Activated CD4-positive, alpha-beta T cell treated with anti-CD3 and anti-CD28 coated beads, Interleukin-2, amount 50 U/mL, for 16 hours (primary cell): ENCODE data around the gene COL18A1.

Experiments
- DNase-seq: peaks from one replicate; pipeline ENCODE4 v3.0.0-alpha.2; 2020

Gene COL18A1

GRCh38 chr21:45481977-45482898 lies 77.3 kb downstream of the COL18A1 start:
- no peak for DNase-seq

GRCh38 chr21:45482899-45483821 lies 78.2 kb downstream of the COL18A1 start:
- DNase-seq: peak; percentile 39

- no peak for DNase-seq
Observed at GRCh38 chr21:45484318-45484717, 79.4 kb downstream of the COL18A1 start.

DNA sequence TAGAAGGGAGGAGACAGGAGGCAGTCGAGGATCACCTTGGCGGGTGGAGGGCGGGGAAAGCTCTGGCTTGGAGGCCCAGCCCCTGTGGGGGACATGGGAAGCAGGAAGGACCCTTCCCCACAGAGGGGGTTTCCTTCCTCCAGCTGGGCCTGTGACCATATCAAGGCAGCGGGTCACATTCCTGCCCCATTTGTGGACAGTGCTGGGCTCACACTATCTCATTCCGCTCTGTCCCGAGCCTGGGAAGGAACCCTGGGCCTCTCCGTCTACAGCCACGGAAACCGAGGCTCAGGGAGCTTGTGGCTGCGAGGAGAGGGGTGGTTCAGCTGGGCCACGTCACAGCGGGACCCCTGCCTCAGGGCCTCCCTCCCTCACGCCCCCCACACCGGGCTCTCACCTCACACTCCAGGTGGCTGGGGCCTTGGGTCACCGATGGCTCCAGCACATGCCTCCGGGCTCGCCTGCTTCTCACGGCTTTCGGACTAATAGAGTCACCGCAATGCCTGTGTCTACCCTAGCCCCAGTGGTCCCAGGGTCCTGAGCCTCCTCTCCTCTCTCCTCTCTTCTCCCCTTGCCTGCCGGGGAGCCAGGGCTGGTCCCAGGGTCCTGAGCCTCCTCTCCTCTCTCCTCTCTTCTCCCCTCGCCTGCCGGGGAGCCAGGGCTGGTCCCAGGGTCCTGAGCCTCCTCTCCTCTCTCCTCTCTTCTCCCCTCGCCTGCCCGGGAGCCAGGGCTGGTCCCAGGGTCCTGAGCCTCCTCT lies 80.9 kb downstream of the COL18A1 start:
- no peak for DNase-seq

- DNase-seq: no peak
Observed at GRCh38 chr21:45486443-45487160, 81.6 kb downstream of the COL18A1 start.

GRCh38 chr21:45487161-45487806 lies 82.3 kb downstream of the COL18A1 start:
- no peak for DNase-seq

DNA sequence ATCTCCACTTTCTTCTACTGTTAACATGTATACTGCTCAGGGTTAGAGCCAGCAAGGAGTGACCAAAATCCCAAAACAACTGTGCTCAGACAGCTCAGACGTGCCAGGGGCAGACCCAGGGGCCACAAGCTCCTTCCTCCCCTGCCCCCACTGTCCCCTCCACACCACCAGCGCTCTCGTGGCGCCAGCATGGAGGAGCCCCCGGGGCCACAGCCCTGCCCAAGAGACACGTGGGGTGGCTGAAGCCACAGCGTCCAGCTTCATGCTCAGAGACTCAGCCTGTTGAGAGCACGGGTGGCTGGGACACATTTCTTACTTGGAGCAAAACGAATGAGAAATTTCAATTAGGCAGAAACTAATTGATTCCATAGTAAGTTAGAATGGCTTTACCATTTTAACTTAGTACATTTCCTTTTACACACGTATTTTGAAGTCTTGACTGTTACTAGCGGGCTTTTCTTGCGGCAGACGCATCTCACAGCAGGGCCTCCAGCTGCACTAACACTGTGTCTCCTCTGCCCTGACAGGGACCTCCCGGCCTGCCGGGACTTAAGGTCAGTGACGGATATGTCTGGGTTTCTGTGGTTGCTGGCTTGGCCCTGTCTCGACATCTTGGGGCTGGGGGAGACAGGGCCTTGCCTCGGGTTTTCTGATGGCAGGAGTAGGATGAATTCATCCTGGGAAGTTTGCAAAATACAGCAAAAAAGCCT lies 83.1 kb downstream of the COL18A1 start:
- no peak for DNase-seq

DNA sequence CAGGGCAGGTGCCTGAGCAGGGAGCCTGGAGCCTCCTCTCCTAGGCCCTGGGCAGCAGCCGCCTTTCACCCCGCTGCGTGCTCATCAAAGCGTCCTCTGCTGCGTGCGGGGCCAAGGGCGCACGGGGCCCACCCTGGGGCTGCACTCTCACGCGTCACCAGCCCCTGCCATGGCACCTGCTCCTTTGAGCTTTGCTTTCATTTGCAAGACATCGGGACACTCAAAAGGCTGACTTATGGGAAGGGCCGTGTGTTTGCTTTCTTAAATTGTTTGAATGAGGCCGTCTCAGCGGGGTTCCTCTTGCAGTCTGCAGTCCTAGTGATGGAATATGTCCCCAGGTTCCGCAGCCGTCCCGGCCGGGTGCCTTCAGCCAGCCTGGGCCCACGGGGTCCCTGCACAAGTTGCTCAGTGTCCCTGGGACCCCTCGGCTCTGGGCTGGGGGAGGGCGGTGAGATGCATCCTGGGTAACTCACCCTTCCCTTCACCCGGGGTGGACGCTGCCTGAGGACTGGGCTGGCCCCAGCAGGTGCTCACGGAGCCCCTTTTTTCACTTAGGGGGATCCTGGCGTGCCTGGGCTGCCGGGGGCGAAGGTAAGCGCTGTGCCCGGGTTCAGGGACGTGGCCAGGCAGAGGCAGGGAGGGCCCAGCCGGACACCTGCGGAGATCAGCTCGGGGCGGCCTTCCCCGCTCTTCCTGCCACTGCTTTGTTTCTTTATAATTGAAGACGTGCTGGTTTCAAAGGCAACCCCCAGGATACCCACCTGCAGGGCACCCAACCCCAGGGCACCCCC lies 84.2 kb downstream of the COL18A1 start:
- DNase-seq: no peak

DNA sequence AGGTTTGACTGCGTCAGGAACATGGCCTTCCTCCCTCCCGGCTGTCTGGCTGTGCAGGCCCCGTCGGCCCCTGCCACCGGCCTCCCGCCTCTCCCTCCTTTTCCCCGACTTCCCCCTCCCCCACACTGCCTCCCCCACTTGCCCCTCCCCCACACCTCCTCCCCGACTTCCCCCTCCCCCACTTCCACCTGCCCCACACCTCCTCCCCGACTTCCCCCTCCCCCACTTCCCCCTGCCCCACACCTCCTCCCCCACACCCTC lies 84.7 kb downstream of the COL18A1 start:
- DNase-seq: no peak

DNA sequence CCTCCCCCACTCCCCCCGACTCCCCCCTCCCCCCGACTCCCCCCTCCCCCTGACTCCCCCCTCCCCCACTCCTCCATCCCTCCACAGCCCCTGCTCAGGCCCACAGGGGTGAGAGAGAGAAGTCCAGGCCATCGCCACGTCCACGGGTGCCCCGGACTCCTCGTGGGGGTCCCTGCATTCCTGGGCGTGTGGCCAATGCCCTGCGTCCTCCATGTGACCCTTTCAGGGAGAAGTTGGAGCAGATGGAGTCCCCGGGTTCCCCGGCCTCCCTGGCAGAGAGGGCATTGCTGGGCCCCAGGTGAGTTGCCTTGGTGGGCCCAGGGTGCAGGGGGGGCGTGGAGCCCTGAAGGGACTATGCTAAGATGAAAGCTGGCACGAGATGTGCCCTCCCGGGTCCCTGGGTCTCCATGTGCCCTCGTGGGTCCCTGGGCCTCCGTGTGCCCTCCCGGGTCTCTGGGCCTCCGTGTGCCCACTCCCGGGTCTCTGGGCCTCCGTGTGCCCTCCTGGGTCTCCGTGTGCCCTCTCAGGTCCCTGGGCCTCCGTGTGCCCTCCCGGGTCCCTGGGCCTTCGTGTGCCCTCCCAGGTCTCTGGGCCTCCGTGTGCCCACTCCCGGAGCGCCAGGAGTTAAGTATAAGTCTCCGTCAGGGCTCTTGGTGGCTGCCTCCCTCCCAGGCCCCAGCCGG lies 85.2 kb downstream of the COL18A1 start:
- DNase-seq: no peak

GRCh38 chr21:45491056-45491455 lies 86.1 kb downstream of the COL18A1 start:
- no peak for DNase-seq

- DNase-seq: no peak
Observed at GRCh38 chr21:45491623-45492022, 86.7 kb downstream of the COL18A1 start.

GRCh38 chr21:45492765-45493164 lies 87.8 kb downstream of the COL18A1 start:
- DNase-seq: no peak

DNA sequence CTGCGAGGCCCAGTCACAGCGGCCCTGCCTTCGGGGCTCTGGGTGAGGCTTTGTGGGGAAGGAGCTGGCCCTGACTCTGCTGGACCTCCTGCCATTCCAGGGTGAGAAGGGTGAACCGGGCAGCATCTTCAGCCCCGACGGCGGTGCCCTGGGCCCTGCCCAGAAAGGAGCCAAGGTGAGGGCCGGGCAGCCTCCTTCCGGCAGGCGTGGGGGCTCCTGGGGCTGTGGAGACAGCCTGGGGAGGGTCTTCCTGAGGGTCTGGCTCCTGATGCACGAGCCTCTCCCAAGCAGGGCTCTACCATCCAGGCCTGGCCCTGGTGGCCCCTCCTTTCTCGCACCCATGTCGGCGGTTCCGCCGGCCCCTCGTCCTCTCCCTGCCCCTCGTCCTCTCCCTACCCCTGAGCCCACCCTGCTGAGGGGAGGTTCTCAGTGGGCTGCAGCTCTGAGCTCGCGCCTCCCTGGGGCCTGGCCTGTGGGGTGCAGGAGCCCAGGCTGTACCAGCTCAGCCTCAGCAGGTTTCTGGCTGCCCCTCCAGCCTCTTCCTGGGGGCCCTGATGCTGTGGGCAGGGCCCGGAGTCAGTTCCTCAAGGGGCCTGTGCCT lies 88.5 kb downstream of the COL18A1 start:
- no peak for DNase-seq

DNA sequence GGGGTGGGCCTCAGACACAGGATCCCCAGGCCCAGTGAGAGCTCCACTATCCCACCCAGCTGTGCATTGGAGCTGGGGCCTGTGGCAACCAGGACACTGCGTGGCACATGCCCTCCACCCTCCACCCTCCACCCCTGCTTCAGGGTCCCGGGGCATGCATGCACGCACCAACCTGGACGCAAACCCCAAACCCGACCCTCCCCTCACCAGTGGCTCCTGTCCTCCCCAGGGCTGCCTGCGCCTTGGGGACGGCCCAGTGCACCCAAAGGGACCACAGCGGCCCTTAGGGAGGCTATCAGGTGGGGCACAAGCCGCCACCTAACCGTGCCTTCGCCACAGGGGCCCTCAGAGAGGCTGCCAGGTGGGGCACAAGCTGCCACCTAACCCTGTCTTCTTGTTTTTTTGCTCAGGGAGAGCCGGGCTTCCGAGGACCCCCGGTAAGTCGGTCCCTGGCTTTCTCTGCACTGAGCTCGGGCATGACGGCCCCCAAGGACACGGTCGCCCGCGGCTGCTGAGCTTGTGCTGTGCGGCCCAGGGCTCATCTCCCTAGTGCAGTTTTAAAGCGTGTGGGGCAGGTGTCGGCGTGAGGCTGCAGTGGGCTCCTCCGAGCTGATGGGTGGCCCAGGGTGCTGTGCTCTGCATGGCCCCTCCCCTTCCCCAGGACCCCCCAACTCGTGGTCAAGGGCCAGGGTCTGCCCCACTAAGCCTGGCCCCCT lies 89.3 kb downstream of the COL18A1 start:
- DNase-seq: no peak

GRCh38 chr21:45494851-45495680 lies 90.1 kb downstream of the COL18A1 start:
- DNase-seq: no peak

DNA sequence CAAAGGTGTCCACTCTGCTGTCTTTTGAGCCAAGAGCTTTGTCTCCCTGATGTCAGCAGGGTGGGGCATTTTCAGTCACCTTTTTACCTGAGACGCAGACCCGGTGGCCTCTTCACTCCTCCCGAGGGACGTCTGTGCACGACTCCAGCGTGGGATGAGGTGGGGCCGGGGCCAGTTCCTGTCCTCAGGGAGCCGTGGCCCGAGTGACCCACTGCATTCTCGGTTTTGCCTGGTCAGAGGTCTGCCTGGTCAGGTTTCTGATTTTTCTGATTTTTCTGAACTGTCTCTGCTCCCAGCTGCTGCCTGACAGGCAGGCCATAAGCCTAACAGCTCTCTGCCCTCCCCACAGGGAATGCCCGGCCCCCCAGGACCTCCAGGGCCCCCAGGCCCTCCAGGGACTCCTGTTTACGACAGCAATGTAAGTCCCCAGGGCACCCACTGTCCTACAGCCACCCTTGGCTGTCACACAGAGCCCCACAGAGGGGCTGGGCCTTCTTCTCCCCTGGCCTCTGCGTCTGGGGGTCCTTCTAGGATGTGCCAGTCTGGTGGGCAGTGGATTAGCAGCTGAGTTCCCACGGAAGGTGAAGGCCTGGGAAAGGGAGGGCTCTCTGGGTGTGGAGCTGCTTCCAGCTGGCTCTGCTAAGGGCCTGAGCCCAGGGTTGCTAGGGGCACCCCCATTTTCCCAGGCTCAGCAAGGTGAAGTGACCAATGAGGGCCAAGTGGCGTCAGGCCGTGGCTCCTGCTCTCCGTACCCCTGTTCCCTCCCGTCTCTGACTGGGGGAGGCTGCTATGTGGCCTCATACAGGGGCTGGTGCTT lies 91.4 kb downstream of the COL18A1 start:
- no peak for DNase-seq
